Osteocyte (in vitro differentiated cells): ENCODE measurements around the gene PDZRN4. TPM values are rescaled to one million over a fixed set of nuclear protein-coding genes. Genes with fewer than 3 reads are reported as not detected.
"Not testable (repeated sequence)": the region's sequence is repeated elsewhere in the genome, so short reads cannot be mapped to it uniquely, and the experiment has no call there.

Source experiments
- DNase-seq: peaks from one replicate; pipeline ENCODE4 v3.0.0; 2021; ENCODE audit warnings: mixed read lengths; ENCODE audit not compliant: unreplicated experiment; ENCODE audit errors: extremely low spot score
- H3K27ac Mint-ChIP-seq: one replicate; pipeline ENCODE4 v1.8.0; 2021; ENCODE audit warnings: mild to moderate bottlenecking, mixed read lengths; ENCODE audit not compliant: unreplicated experiment
- H3K27me3 Mint-ChIP-seq: one replicate; pipeline ENCODE4 v1.8.0; 2021; ENCODE audit warnings: mixed read lengths; ENCODE audit not compliant: unreplicated experiment
- H3K36me3 Mint-ChIP-seq: one replicate; pipeline ENCODE4 v1.8.0; 2021; ENCODE audit warnings: mixed read lengths; ENCODE audit not compliant: unreplicated experiment
- H3K4me1 Mint-ChIP-seq: one replicate; pipeline ENCODE4 v1.8.0; 2021; ENCODE audit warnings: mixed read lengths; ENCODE audit not compliant: unreplicated experiment
- H3K4me3 Mint-ChIP-seq: one replicate; pipeline ENCODE4 v1.8.0; 2021; ENCODE audit warnings: mild to moderate bottlenecking, moderate library complexity, mixed read lengths; ENCODE audit not compliant: unreplicated experiment
- H3K9me3 Mint-ChIP-seq: one replicate; pipeline ENCODE4 v1.8.0; 2021; ENCODE audit warnings: mixed read lengths; ENCODE audit not compliant: unreplicated experiment
- total RNA-seq: library from RNA; stranded (reverse); gene quantifications from 2 replicates; pipeline ENCODE4 v1.2.1, GENCODE V29; 2021
- TF ChIP-seq, protein P1 (sequence below): fragments of 200-600 bp; sonication (generic); IDR thresholded peaks from 2 replicates; pipeline ENCODE4 v1.5.0; 2021; ENCODE audit warnings: antibody characterized with exemption, mild to moderate bottlenecking, moderate library complexity

The PDZRN4 gene
- total RNA-seq, 1 donor from 2014 or later = not detected

- DNase-seq = no peak
- Mint-ChIP-seq H3K4me3 (no peak overlapping the region), H3K27me3 (peaks cover 5% of the 10 kb centered on the region), H3K4me1 (no peaks in the 10 kb centered on the region), H3K9me3 (no peaks in the 10 kb centered on the region), H3K36me3 (no peaks in the 10 kb centered on the region), H3K27ac (no peak overlapping the region)
- TF ChIP-seq, protein P1, sequence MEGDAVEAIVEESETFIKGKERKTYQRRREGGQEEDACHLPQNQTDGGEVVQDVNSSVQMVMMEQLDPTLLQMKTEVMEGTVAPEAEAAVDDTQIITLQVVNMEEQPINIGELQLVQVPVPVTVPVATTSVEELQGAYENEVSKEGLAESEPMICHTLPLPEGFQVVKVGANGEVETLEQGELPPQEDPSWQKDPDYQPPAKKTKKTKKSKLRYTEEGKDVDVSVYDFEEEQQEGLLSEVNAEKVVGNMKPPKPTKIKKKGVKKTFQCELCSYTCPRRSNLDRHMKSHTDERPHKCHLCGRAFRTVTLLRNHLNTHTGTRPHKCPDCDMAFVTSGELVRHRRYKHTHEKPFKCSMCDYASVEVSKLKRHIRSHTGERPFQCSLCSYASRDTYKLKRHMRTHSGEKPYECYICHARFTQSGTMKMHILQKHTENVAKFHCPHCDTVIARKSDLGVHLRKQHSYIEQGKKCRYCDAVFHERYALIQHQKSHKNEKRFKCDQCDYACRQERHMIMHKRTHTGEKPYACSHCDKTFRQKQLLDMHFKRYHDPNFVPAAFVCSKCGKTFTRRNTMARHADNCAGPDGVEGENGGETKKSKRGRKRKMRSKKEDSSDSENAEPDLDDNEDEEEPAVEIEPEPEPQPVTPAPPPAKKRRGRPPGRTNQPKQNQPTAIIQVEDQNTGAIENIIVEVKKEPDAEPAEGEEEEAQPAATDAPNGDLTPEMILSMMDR = no peak
These were observed 344.0 kb downstream of the PDZRN4 start for GRCh38 chr12:41532072-41532471.

DNA sequence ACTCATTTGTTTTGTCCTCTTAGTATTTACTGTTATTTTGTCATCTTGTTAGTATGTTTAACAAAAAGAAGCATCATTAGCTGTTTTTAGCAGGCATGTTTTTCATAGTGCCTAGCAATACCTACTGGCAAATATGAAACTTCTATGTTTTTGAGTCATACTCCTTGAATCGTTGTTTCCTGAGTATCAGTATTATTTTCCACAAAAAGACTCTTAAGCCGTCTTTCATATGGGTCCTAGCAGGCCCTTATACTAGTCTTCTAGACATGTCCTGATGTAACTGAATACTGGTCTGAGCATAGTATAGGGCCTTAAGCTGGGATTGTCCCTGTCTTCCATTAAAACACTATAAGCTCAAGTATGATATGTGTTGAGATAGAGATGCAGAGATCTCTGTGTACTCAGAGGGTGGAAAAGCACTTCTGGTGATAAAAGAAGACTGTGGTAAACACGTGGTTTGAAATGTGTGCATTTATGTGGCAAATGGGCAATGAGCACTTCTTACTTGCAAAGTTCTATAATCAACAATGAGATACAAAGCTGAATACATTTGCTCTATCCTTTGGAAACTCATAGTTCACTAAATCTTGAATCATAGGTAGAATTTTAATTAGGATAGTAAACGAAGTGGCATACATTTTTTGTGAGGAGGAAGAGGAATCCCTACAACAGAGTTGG, 348.8 kb downstream of the PDZRN4 start:
- Mint-ChIP-seq H3K4me1 (no peaks in the 10 kb centered on the region), H3K27ac (no peak overlapping the region), H3K9me3 (no peaks in the 10 kb centered on the region), H3K27me3 (peaks cover 15% of the 10 kb centered on the region), H3K4me3 (no peak overlapping the region), H3K36me3 (no peaks in the 10 kb centered on the region)
- TF ChIP-seq, protein P1 = no peak
- no peak for DNase-seq

DNA sequence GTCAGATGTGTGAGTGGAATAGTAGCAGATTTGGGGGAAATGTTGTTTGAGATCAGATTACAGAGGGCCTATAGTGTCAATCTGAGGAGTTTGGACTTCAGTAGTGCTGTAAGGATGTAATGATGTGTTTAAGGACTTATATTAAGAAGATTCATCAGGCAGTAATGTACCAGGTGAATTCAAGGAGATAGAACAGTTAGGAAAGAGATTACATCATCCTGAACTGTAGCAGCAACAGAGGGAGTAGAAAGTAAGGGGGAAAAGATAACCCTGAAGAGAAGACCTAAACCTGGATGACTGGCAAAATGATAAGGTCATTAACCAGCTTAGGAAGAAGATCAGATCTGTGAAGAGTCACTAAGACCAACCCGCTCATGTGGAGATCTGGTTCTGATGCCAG, 349.4 kb downstream of the PDZRN4 start:
- Mint-ChIP-seq H3K4me3 (no peak overlapping the region), H3K9me3 (no peaks in the 10 kb centered on the region), H3K36me3 (no peaks in the 10 kb centered on the region), H3K27ac (no peak overlapping the region), H3K27me3 (peaks cover 15% of the 10 kb centered on the region), H3K4me1 (no peaks in the 10 kb centered on the region)
- TF ChIP-seq, protein P1 = no peak
- DNase-seq = no peak

DNA sequence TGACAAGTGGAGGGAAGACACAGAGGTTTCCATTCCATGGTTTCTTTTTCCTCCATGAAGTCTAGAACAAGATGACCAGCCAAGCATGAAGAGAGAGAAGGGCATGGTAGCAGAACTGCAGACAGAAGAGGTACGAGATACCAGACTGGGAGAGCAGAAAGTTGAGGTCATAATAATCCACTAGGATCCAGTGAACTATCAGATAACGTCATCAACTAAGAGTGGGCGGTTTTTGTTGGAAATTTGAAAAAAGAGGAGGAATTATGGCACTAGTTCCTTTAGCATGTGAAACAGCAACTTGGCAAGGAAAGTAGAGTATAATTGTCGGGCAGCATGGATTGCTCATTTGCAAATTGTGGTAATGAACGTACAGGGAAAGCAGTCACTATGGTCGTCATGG, 357.6 kb downstream of the PDZRN4 start:
- no peak for DNase-seq
- peaks cover 10% of the 10 kb centered on the region for H3K27me3 Mint-ChIP-seq
- no peaks in the 10 kb centered on the region for H3K4me1 Mint-ChIP-seq
- TF ChIP-seq, protein P1 = no peak
- H3K9me3 Mint-ChIP-seq = no peaks in the 10 kb centered on the region
- no peak overlapping the region for H3K27ac Mint-ChIP-seq
- H3K4me3 Mint-ChIP-seq = no peak overlapping the region
- no peaks in the 10 kb centered on the region for H3K36me3 Mint-ChIP-seq

- H3K4me1 Mint-ChIP-seq, DNase-seq, H3K27ac Mint-ChIP-seq, H3K36me3 Mint-ChIP-seq, H3K4me3 Mint-ChIP-seq, H3K9me3 Mint-ChIP-seq: not testable (repeated sequence)
- peaks cover 10% of the 10 kb centered on the region for H3K27me3 Mint-ChIP-seq
These were observed 359.0 kb downstream of the PDZRN4 start for GRCh38 chr12:41547071-41547470.
